Cardiac muscle cell (in vitro differentiated cells and primary cell): ENCODE measurements around the gene PPP1R36. TPM values are rescaled to one million over a fixed set of nuclear protein-coding genes. Genes with fewer than 3 reads are reported as not detected.

Source experiments
- DNase-seq, 2 donors: peaks; one replicate each; pipeline versions ENCODE4 v3.0.0 to v3.0.0-alpha.2; 2010 to 2017; ENCODE audit warnings: low read depth in 1 of 2, low spot score in 1 of 2
- H3K27ac ChIP-seq: fragments of 200-600 bp; sonication (generic); 2 replicates; pipeline ENCODE4 v1.5.1; 2016
- H3K27me3 ChIP-seq: fragments of 200-600 bp; sonication (generic); 2 replicates; pipeline ENCODE4 v1.6.0; 2016; ENCODE audit warnings: control low read depth
- H3K36me3 ChIP-seq: fragments of 200-600 bp; sonication (generic); 2 replicates; pipeline ENCODE4 v1.5.1; 2016; ENCODE audit warnings: control low read depth
- H3K4me1 ChIP-seq: fragments of 200-600 bp; sonication (generic); 2 replicates; pipeline ENCODE4 v1.8.1; 2017; ENCODE audit warnings: low read depth, mild to moderate bottlenecking, mixed run types
- H3K4me3 ChIP-seq: fragments of 200-600 bp; sonication (generic); 2 replicates; pipeline ENCODE4 v1.5.1; 2016; ENCODE audit warnings: mild to moderate bottlenecking
- H3K9me3 ChIP-seq: fragments of 200-600 bp; sonication (generic); 2 replicates; pipeline ENCODE4 v1.5.1; 2017; ENCODE audit warnings: low read depth, mild to moderate bottlenecking, control low read depth
- CTCF ChIP-seq: IDR thresholded peaks from 2 replicates; pipeline ENCODE4 v1.5.1; 2012; ENCODE audit warnings: low read depth, mild to moderate bottlenecking, low read length
- polyA plus RNA-seq: library from polyadenylated mRNA; unstranded; fragments of >200 nt; fragmentation: Nextera tagmentation; extraction: Ambion mirVana; gene quantifications from 2 replicates; pipeline ENCODE4 v1.2.1, GENCODE V29; 2016
- total RNA-seq: library from RNA; depleted of rRNA; stranded (reverse); fragments of >200 nt; gene quantifications from 2 replicates; pipeline ENCODE4 v1.2.3, GENCODE V29; 2016

The PPP1R36 gene
- total and polyA plus RNA-seq, 2 experiments from 2014 or later, result 0.40 TPM; not detected in 1

DNA sequence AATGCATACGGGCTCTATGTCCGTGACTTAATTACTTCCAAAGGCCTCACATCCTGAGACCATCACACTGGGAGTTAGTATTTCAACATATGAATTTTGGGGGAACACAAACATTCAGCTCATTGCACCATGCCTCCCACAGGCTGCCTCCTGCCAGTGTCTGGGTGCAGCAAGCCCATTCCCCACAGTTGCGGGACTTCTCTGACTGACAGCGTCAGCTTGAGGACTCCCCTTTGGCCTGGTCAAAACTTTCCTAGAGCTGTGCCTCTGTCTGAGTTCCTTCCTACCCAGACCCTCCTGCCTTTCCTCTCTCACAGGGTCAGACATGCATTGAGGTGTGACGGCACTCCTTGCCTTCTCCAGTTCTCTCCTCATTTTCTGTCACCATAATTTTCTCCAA, 27.4 kb downstream of the PPP1R36 start:
- Histone ChIP-seq H3K4me3 (no peak overlapping the region), H3K27ac (no peak overlapping the region), H3K27me3 (no peaks in the 10 kb centered on the region), H3K9me3 (no peaks in the 10 kb centered on the region), H3K36me3 (no peaks in the 10 kb centered on the region), H3K4me1 (peaks cover 21% of the 10 kb centered on the region)
- no peak for DNase-seq
- TF ChIP-seq CTCF, result no peak

- no peak for TF ChIP-seq CTCF
- DNase-seq, result no peak
- Histone ChIP-seq H3K4me3 (no peak overlapping the region), H3K36me3 (no peaks in the 10 kb centered on the region), H3K4me1 (peaks cover 19% of the 10 kb centered on the region), H3K27ac (peak overlapping the region; percentile 12), H3K9me3 (no peaks in the 10 kb centered on the region), H3K27me3 (no peaks in the 10 kb centered on the region)
These were observed 30.7 kb downstream of the PPP1R36 start for GRCh38 chr14:64580467-64580866.

- no peak overlapping the region for H3K4me3 ChIP-seq
- H3K27ac ChIP-seq, result peak overlapping the region; percentile 12
- H3K4me1 ChIP-seq, result peaks cover 19% of the 10 kb centered on the region
- H3K36me3 ChIP-seq, result no peaks in the 10 kb centered on the region
- DNase-seq, result no peak
- no peak for TF ChIP-seq CTCF
- no peaks in the 10 kb centered on the region for H3K27me3 ChIP-seq
- H3K9me3 ChIP-seq, result no peaks in the 10 kb centered on the region
These were observed 31.6 kb downstream of the PPP1R36 start for GRCh38 chr14:64581363-64581762.

GRCh38 chr14:64581817-64582216, 32.1 kb downstream of the PPP1R36 start:
- no peaks in the 10 kb centered on the region for H3K27me3 ChIP-seq
- no peaks in the 10 kb centered on the region for H3K9me3 ChIP-seq
- no peak for DNase-seq
- H3K27ac ChIP-seq, result no peak overlapping the region
- no peak overlapping the region for H3K4me3 ChIP-seq
- TF ChIP-seq CTCF, result no peak
- H3K36me3 ChIP-seq, result no peaks in the 10 kb centered on the region
- peaks cover 19% of the 10 kb centered on the region for H3K4me1 ChIP-seq

DNA sequence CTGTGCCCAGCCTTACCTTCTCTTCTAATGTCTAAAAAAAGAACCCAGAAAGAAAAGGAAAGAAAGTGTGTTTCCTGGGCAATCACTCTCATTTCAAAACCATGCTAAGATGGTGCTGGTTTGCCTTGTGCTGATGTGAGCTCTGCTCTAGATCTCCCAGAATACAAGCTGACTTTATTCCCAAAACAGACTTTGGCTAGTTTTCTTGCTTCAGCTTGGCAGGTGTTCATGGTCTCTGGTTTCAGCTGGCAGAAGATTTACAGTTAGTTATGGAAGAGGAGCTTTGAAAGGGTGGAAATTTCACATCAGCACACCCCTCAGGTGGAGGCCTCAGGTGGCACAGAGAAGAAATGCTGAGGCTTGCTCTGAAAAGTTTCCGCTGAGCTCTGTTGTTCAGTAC, 34.4 kb downstream of the PPP1R36 start:
- no peaks in the 10 kb centered on the region for H3K36me3 ChIP-seq
- H3K4me1 ChIP-seq, result peaks cover 19% of the 10 kb centered on the region
- H3K27ac ChIP-seq, result no peak overlapping the region
- no peaks in the 10 kb centered on the region for H3K9me3 ChIP-seq
- no peaks in the 10 kb centered on the region for H3K27me3 ChIP-seq
- no peak for DNase-seq
- no peak for TF ChIP-seq CTCF
- H3K4me3 ChIP-seq, result no peak overlapping the region

- Histone ChIP-seq H3K27ac (no peak overlapping the region), H3K4me1 (no peaks in the 10 kb centered on the region), H3K36me3 (no peaks in the 10 kb centered on the region), H3K27me3 (no peaks in the 10 kb centered on the region), H3K9me3 (no peaks in the 10 kb centered on the region), H3K4me3 (no peak overlapping the region)
- TF ChIP-seq CTCF, result no peak
- DNase-seq, result peak in 1 of 2 donors; percentile 10
These were observed 42.0 kb downstream of the PPP1R36 start for GRCh38 chr14:64591809-64592208.
